NCI-H1694 (cell line): ENCODE results near the gene ADGRD2.

Source experiments
- DNase-seq: peaks from one replicate; lab custom pipeline; 2025; lab: John Stamatoyannopoulos, UW

ADGRD2 gene

DNA sequence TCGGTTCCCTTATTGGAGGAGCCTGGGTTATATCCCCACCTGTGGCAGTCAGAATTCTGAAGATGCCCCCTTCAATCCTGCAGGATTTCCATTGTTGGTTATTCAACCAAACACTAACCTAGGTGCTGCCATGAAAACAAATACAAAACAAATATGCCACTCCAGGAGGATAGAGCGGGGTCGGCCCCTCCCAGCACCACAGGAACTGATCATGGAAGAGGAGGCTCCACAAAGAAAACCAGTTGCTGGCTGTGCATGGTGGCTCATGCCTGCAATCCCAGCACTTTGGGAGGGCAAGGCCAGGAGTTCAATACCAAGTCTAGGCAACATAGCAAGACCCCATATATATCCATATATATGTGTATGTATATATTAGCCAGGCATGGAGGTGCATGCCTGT, 13.2 kb upstream of the ADGRD2 start:
- DNase-seq: no peak

DNA sequence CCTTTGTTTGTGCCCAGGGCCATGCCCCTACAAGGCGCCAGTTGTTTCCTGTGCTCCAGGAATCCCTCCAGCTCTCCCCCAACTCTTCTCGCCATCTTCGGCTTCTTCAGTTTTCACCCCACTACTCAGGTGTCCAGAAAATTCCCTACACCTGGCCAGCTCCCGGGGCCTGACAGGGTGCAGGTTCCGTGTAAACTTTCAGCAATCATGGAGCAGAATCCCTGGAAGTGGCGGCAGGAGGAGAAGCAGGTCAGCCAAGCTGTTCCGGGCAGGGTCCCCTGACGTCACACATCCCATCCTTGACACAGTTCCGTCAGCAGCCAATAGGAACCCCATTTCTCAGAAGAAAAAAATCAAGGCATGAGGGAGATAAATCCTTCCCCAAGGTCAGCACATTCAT, 12.2 kb upstream of the ADGRD2 start:
- DNase-seq: no peak

DNA sequence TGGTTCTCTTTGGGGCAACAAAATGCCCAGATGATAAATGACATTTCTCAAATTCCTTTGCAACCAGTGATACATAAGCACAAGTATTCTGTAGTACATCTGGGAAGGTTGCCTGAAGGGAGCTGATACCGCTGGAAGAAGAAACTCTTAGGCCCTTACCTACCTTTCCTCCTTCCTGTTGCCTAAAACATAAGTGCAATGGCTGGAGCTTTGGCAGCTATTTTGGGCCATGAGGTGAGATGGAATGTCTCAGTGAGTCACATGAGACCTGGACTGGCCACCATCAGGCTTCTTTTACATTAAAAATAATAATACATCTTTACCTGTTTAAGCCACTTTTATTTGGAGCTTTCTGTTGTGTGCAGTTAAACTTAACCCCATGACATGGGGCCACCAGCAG, 11.2 kb upstream of the ADGRD2 start:
- no peak for DNase-seq

DNA sequence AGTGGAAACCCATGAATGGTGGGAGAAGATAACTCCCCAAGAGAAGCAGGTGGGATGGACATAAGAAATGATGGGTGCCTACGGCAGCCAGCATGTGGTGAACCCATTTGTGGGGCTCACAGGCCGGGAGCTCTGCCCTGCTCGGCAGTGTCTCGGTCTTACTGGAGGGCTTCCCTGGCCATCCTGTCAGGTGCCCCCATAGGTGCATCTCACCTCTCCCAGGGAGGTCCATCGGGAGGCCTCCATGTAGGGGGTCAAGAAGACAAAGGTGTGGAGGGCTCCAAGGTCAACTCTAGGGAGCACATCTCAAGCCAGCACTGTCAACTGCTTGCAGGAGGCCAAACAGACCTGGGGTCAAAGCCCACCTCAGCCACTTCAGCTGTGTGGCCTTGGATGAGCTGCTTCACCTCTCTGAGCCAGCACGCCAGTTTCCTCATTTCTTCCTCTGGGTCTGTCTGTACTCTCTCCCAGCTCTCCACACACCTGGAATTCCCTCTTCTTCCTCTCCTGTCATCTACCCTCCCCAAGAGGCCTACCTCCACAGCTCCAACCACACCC, 10.5 kb upstream of the ADGRD2 start:
- DNase-seq: no peak

DNA sequence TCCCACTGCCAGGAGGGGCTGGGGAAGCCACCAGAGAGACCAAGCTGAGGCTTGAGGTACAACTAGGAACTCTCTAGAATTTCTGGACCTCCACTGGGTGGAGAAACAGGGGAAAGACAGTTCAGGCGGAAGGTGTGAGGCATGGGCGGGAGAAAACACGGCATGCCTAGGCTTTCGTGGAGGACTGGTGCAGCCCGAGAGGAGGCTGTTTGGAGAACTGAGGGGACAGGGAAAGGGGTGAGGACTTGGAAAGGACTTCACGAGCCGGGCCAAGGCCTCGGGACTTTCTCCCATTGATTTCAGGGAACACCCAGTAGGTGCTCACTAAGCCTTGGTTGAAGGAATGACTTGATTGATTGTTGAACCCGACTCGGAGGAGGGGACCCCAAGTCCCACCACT, 9.5 kb upstream of the ADGRD2 start:
- no peak for DNase-seq

DNA sequence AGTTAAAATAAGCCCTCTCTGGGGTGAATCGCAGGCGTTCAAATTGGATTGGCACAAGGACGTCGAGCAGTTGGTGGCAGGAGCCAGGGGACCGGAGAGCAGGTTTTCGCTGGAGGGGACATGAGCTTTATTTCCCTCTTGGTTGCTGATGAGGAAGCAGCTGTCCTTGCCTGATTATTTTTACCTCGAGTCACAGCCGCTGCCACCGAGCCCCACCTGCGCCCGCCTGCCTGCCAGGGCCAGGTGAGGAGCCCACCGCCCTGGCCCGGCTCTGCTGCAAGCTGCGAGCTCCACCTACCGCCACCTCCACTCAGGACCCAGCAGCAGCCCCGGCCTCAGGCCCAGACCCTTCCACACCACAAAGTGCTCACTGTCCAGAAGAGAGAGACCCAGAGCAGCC, 9.0 kb upstream of the ADGRD2 start:
- no peak for DNase-seq

DNA sequence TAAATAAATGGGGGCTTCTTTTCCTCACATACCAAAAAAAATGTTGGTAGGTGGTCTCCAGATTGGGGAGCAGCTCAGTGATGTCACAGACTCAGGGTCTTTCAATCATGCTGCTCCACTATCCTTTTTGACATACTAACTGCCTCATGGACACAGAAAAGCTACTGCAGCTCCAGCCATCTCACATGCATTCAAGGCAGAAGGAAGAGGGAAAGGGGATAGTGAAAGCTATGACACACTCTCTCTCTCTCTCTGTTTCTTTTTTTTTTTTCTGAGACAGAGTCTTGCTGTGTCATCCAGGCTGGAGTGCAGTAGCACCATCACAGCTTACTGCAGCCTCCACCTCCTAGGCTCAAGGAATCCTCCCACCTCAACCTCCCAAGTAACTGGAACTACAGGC, 7.9 kb upstream of the ADGRD2 start:
- no peak for DNase-seq

DNA sequence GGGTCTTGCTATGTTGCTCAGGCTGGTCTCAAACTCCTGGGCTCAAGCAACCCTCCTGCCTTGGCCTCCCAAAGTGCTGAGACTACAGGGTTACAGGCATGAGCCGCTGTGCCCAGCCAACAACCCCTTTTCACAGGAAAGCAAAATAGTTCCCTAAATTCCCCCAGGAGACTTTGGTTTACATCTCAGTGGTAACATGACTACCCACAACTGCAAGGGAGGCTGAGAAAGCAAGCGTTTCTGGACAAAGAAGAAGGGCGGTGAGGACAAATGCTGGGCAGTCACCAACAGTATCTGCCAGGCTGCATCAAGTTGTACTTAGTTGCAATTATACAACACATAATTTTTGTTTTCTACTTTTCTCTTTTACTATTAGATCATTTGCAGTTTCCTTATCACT, 7.4 kb upstream of the ADGRD2 start:
- no peak for DNase-seq

DNA sequence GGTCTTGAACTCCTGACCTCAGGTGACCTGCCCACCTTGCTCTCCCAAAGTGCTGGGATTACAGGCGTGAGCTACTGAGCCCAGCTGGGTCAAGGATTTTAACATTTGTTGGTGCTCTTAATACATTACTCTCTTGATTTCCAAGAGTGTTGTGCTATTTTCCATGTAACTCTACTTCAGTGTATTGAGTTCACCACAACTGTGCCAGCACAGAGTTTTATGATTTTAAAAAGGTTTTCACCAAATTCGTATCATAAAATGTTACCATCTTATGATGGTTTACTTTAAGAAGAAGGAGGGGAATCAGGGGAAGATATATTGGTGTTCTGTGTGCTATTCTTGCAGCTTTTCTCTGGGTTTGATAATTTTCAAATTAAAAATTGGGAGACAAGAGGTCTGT, 6.6 kb upstream of the ADGRD2 start:
- no peak for DNase-seq

DNA sequence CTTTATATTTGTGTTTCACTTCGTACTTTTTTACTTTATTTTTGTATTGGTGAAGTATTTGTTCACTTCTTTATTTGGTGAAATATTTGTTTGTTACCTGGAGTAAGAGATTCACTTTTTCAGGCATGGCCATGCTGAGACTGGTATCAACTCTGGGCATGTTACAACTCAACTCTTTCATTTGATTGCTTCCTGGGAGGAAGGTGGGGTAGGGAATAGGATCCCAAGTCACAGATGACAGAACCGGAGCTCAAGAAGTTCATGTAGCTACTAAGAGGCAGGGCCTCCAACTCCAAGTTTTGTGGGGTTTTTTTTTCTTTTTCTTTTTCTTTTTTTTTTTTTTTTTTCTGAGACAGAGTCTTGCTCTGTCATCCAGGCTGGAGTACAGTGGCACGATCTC, 6.1 kb upstream of the ADGRD2 start:
- DNase-seq: no peak

DNA sequence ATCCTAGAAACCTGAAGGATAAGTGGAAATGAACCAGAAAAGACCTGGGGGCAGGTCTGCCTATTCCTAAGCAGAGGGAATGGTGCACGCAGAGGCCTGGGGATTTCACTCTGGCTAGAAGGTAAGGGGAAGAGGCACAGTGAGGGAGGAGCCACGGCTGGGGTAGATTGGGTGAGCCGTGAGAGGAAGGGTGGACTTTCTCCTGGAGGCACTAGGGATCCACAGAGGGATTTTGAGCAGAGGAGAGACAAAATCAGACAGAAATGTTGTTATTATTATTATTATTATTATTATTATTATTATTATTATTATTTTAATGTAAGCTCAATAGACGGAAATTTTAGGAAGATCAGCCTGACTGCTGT, 3.0 kb upstream of the ADGRD2 start:
- DNase-seq: no peak

DNA sequence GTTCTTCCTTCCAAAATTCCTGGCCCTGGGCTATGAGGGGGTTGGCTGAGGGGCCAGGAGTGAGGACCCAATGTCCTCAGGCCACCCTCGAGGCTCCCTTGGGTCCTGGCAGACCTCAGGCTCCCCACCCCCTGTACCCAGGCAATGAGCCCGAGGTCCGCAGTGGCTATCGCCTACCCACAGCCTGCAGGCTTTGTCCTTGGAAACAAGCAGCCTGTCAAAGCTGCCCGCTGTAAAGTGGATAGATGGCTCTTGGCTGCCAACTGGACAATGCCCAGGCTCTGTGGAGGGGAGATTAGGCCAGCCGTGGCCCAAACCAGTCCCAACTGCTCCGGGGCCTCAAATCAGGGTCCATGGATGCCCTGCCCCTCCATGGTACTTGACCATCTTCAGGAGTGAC, 2.2 kb upstream of the ADGRD2 start:
- no peak for DNase-seq

DNA sequence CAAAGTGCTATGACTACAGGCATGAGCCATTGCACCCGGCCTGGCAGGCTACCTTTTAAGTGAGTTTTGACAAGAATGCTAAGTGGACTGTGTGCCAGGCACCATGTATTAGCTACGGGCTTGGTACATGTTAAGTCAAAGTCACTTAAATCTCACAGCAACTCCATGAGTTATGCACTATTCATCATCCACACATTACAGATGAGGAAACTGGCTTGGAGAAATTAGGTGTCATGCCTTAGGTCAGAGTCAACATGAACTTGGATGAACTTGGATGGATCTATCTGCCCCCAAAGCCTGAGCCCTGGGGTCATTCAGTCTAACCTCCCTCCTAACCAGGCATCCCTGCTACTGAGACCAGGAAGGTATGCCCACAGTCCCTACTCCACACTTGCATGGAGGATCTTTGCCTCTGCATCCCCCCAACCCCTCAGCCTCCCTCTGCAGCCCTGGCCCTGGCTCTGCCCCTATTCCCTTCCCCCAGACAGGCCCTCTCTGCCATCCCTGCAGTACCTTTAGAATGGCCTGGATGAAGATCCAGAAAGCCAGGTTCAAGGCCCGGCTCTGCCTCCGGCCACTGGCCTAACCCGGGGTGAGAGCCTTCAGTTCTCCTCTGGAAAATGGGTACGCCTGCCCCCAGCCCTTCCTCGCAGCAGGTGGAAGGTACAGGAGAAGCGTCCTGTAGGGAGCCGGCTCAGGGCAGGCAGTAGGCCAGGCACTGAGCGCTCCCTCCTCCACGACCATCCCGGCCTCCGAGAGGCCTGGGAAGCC, 685 bp upstream of the ADGRD2 start:
- DNase-seq: no peak

DNA sequence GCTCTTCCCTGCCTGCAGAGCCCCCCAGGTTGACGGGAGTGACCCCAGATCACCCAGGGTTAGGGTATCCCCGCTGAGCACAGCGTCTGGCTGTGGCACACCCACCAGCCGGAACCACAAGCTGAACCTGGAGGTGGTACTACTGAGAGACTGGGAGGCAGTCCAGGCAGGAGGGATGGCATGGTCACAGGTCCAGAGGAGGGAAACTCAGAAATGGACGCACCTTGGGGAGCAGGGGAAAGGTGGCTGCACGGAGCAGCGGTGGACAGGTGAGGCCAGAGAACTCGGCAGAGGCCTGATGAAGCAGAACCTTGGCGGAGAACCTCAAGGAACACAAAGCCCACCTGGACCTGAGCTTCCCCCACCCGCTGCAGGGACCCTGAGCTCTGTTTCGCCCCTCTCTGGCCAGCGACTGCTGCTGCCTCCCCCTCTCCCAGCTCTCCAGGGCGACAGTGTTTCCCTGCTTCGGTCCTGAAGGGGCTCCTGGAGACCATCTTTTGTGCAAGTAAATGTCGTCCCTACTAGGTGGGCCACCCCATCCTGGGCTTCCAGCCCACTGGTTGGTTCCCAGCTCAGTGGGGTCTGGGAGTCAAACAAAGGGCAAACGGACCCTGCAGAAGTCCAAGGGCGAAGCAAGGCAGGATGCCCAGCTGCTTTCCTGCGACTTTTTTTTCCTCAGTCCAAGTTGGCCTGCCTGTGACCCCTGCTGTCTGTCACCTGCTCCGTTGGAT, 845 bp downstream of the ADGRD2 start:
- DNase-seq: no peak

DNA sequence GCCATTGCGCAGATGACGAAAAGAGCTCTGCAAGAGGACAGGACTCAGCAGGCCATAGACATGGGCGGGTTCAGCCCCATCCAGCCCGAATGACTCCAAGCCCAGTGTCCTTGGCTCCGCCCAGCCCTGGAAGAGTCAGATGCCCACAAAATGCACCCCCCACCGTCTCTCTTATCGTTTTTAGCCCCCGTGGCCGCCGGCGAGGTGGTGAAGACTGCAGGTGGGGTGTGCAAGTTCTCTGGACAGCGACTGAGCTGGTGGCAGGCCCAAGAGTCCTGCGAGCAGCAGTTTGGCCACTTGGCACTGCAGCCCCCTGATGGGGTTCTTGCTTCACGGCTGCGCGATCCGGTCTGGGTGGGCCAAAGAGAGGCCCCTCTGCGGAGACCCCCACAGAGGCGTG, 2.1 kb downstream of the ADGRD2 start:
- no peak for DNase-seq

DNA sequence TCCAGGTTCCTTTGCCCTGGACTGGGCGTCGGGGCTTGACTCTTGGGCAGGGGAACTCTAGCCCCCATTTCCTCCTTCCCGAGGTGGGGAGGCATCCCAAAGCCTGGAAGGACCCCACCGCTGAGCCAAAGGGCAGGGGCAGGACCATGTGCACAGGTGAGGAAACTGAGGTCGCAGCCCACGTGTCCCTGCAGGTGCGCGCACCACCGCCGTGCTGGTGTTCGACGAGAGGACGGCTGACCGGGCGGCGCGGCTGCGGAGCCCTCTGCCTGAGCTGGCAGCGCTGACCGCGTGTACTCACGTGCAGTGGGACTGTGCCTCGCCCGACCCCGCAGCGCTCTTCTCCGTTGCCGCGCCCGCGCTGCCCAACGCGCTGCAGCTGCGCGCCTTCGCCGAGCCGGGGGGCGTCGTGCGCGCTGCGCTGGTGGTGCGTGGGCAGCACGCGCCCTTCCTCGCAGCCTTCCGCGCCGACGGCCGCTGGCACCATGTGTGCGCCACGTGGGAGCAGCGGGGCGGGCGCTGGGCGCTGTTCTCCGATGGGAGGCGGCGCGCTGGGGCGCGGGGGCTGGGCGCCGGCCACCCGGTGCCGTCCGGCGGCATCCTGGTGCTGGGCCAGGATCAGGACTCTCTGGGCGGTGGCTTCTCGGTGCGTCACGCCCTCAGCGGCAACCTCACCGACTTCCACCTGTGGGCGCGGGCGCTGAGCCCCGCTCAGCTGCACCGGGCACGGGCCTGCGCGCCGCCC, 2.8 kb downstream of the ADGRD2 start:
- no peak for DNase-seq

DNA sequence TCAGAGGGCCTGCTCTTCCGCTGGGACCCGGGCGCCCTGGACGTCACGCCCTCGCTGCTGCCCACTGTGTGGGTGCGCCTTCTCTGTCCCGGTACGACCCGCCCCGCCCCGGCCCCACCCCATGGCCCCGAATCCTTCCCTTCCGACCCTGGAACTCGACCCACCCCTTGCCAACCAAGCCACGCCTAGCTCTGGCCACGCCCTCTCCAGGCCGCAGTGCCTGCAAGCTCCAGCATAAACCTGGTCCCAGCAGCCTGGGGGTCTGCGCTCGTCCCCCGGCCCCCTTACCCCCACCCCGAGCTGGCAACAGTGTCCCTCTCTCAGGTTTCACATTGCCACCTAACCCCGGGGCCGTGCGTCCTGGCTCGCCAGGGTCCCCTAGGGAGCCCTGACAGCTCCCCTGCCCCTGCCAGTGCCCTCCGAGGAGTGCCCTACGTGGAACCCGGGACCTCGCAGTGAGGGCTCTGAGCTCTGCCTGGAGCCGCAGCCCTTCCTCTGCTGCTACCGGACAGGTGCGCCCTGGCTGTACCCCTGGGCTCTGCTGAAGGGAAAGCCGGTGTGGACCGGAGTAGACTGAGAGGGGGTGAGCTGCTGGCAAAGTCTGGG, 3.4 kb downstream of the ADGRD2 start:
- no peak for DNase-seq

DNA sequence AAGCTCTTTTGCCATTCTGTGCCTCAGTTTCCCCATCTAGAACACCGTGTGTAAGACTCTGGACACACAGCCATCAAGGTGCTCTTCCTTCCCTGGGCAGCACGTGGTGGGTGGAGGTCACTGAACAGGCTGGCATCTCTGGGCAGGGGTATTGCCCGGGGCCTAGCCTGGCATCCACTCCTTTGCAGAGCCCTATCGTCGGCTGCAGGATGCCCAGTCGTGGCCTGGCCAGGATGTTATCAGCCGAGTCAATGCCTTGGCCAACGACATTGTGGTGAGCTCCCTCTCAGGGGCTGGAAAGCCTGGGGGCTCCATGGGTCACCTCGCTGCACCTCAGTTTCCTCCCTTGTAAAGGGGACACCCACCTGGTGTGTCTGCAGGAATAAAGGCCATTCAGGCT, 4.0 kb downstream of the ADGRD2 start:
- no peak for DNase-seq

DNA sequence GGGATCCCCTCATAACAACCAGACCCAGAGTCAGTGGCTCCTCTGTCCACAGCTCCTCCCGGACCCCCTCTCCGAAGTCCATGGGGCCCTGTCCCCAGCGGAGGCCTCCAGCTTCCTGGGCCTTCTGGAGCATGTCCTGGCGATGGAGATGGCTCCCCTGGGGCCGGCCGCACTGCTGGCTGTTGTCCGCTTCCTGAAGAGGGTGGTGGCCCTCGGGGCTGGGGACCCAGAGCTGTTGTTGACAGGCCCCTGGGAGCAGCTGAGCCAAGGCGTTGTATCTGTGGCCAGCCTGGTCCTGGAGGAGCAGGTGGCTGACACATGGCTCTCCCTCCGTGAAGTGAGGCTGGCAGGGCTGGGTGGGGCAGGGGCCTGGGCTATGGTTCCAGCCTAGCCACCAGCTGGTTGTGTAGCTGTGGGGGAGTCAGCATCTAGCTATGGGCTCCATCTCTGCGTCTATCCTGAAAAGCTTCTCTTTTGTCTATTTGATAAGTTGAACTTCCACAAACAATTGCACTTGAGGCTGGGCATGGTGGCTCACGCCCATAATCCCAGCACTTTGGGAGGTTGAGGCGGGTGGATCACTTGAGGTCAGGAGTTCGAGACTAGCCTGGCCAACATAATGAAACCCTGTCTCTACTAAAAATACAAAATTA, 4.7 kb downstream of the ADGRD2 start:
- DNase-seq: no peak

DNA sequence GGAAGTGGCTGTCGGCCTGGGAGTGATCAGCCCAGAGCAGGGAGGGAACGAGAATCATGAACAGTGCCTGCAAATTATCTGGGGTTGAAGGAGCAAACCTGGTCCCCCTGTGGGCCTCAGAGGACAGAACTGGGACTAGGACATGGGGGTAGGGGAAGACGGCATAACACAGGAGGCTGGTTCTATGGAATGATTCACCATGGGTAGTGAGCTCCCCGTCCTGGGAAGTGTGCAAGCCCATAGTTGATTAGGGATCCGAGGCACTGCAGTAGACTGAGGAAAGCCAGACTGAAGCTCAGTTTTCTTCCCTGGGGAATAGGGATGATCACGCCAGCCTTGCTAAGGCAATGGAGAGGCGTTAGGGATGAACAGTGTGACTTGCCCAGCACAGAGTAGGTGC, 5.6 kb downstream of the ADGRD2 start:
- DNase-seq: no peak

DNA sequence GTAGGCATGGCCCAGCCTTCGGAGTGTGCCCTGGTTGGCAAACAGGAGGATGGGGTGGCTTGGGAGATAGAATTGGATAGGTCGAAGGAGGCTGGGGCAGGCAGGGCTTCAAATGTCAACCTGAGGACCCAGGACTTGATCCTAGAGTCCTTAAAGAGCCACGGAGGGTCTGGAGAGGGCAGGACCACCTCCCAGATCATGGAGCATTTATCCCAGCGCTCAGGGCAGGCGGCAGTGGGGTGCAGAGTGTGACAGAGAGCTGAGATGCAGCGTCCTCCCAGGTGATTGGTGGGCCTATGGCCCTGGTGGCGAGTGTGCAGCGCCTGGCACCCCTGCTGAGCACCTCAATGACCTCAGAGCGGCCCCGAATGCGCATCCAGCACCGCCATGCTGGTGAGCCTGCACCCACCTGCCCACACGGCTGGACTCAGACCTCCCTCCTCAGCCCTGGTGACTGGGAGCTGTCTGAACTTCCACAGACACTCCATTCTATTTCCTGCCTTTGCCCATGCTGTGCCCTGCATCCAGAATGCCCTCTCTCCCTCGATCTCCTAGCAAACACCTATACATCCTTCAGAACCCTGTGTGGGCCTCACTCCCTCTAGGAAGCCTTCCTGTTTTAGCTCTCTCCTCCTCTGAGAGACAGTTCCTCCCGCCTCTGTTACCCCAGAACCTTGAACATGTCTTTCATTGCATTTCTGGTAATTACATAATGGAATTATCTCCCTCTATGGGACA, 6.3 kb downstream of the ADGRD2 start:
- DNase-seq: no peak
